A673 (cell line): ENCODE data around the gene DEFB124. TPM values are rescaled to one million over a fixed set of nuclear protein-coding genes. Genes with fewer than 3 reads are reported as not detected.
"Not testable (repeated sequence)": the region's sequence is repeated elsewhere in the genome, so short reads cannot be mapped to it uniquely, and the experiment has no call there.

Source experiments
- BruUV-seq: library from RNA; stranded (reverse); fragments of 400-500 nt; replicated peaks from 2 replicates; lab custom pipeline; 2021; lab: Mats Ljungman, UMichigan
- CTCF ChIA-PET: fragments of 300-600 bp; sonication (Branson Sonifier 250); formaldehyde crosslinking; loops from one replicate; lab custom pipeline; 2022; ENCODE audit warnings: antibody characterized with exemption; lab: Charles Lee
- POLR2A ChIA-PET: fragments of 300-600 bp; sonication (Branson Sonifier 250); formaldehyde crosslinking; loops from one replicate; lab custom pipeline; 2022; ENCODE audit warnings: antibody characterized with exemption; ENCODE audit not compliant: low non-redundant PET; lab: Charles Lee
- DNase-seq: peaks from one replicate; pipeline ENCODE4 v3.0.0-alpha.2; 2015; ENCODE audit warnings: low spot score
- H3K27ac ChIP-seq: fragments of 200-600 bp; sonication (generic); 2 replicates; pipeline ENCODE4 v1.5.1; 2016; ENCODE audit warnings: mixed run types, low read depth, mild to moderate bottlenecking, mixed read lengths, antibody characterized with exemption, low read length; ENCODE audit not compliant: poor library complexity, severe bottlenecking
- H3K27me3 ChIP-seq: fragments of 200-600 bp; sonication (generic); replicated peaks from 2 replicates; pipeline ENCODE4 v1.6.1; 2017; ENCODE audit warnings: mixed run types, low read depth, mild to moderate bottlenecking, mixed read lengths, antibody characterized with exemption, low read length; ENCODE audit not compliant: insufficient read depth, poor library complexity
- H3K36me3 ChIP-seq: fragments of 200-600 bp; sonication (generic); 2 replicates; pipeline ENCODE4 v1.6.1; 2016; ENCODE audit warnings: mixed run types, mild to moderate bottlenecking, mixed read lengths, antibody characterized with exemption, low read length; ENCODE audit not compliant: insufficient read depth, poor library complexity, severe bottlenecking
- H3K4me1 ChIP-seq: fragments of 200-600 bp; sonication (generic); 2 replicates; pipeline ENCODE4 v1.6.1; 2017; ENCODE audit warnings: mixed run types, mild to moderate bottlenecking, mixed read lengths, antibody characterized with exemption, low read length; ENCODE audit not compliant: insufficient read depth, poor library complexity, severe bottlenecking
- H3K4me3 ChIP-seq: fragments of 200-600 bp; sonication (generic); 2 replicates; pipeline ENCODE4 v1.5.1; 2016; ENCODE audit warnings: low read depth, mixed run types, mild to moderate bottlenecking, mixed read lengths, low read length; ENCODE audit not compliant: poor library complexity, severe bottlenecking
- H3K9me3 ChIP-seq: fragments of 200-600 bp; sonication (generic); 2 replicates; pipeline ENCODE4 v1.6.1; 2016; ENCODE audit warnings: mixed run types, low read depth, mild to moderate bottlenecking, mixed read lengths, antibody characterized with exemption, low read length; ENCODE audit not compliant: poor library complexity, severe bottlenecking
- CTCF ChIP-seq: fragments of 300-800, 200-600 bp; sonication (generic); conservative IDR thresholded peaks from 2 replicates; pipeline ENCODE4 v1.5.1; 2017; ENCODE audit warnings: low read depth, mild to moderate bottlenecking, antibody characterized with exemption, low read length, moderate library complexity, mixed read lengths
- EZH2 ChIP-seq: fragments of 200-600 bp; sonication (generic); IDR thresholded peaks from 2 replicates; pipeline ENCODE4 v1.6.1; 2017; ENCODE audit warnings: borderline replicate concordance, low read depth, mild to moderate bottlenecking, mixed read lengths, antibody characterized with exemption, low read length; ENCODE audit not compliant: poor library complexity, severe bottlenecking
- intact Hi-C: fragments of 100-400 bp; cut with micrococcal nuclease; formaldehyde crosslinking; loops from one replicate; pipeline ENCODE4 v1.10.0; 2022; ENCODE audit not compliant: unreplicated experiment
- total RNA-seq: library from RNA; stranded (reverse); gene quantifications from 2 replicates; pipeline ENCODE4 v1.2.3, GENCODE V29; 2021

The DEFB124 gene
- total RNA-seq, 1 experiment from 2014 or later: not detected

DNA sequence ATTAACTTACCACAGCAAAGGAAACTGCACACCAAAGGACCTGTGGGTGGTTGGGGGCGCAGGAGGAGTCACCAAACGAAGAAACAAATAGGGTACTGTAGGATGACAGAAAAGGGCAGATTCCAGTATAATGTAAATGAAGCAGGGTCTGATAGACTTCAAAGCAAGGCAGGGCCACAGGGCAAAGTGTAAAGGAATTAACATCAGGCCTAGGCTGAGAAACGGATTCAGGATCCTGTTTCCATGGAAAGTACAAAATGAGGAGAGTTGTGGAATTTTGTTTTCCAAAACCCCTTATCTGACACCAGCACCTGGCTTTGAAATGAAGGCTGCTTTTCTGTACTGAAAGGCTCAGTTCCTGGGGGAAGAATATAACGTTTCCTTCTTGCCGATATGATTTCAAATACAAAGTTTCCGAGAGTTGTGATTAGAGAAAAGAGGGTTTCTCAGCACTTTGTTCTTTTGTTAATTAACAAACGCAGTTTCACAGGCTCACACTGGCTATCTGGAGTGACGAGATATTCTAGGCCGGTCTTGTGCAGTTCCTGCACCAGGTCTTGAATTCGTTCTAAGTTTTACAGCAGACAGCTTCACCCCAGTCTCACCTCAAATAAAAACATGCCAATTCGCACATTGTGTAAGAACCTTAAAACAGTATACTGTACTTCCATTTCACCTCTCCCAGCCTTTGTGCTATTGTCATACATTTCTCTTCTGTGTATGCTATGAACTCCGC is 28.7 kb downstream of the DEFB124 start:
- TF ChIP-seq EZH2 (no peak), CTCF (no peak)
- Histone ChIP-seq H3K9me3 (no peaks in the 10 kb centered on the region), H3K4me1 (no peaks in the 10 kb centered on the region), H3K27ac (no peak overlapping the region), H3K4me3 (no peak overlapping the region), H3K36me3 (no peaks in the 10 kb centered on the region), H3K27me3 (peaks cover 1% of the 10 kb centered on the region)
- no peak for DNase-seq
- intact Hi-C loops: no loop called here
- ChIA-PET POLR2A (no interaction called here), CTCF (no interaction called here)
- no TSS peak for BruUV-seq

- H3K4me1 ChIP-seq: no peaks in the 10 kb centered on the region
- H3K9me3 ChIP-seq: no peaks in the 10 kb centered on the region
- BruUV-seq: no TSS peak
- H3K27ac ChIP-seq: no peak within 1 kb of the TSS
- CTCF ChIA-PET: interaction anchor here (0.6 kb wide), 1 partner anchor 9 kb away, joined by 7 read pairs; no protein-coding TSS in a partner anchor
- intact Hi-C loops: no loop called here
- H3K27me3 ChIP-seq: peaks cover 11% of the 10 kb centered on the region
- DNase-seq: no peak
- no peaks in the 10 kb centered on the region for H3K36me3 ChIP-seq
- POLR2A ChIA-PET: no interaction called here
- no peak within 1 kb of the TSS for H3K4me3 ChIP-seq
- peak; percentile 56 for TF ChIP-seq CTCF
- no peak for TF ChIP-seq EZH2
Observed at GRCh38 chr20:31440012-31440659, 34.8 kb downstream of the DEFB124 start, which contains the start of gene DEFB123. TSS of gene DEFB123 (plus strand) at chr20:31440632. CDS start at chr20:31440699, 67 bp downstream.

DNA sequence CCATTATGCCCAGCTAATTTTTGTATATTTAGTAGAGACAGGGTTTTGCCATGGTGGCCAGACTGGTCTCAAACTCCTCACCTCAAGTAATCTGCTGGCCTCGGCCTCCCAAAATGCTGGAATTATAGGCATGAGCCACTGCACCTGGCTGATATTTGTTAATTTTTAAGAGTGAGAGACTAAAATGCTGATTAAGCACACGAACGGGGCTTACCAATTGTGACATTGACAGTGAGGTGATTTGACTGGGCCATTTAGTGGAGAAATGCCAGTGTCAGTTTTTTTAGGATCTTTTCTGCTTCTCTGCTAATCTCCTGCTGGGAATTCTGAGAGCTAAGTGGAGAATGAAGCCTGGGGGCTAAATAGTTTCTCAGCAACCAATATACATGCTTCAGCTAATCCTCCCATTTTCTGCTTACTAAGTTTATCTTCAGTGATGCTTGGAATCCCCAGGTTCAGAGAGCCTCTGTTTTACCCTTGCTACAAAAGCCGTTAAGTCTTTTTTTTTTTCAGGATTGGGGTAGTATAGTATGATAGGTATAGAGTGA is 44.3 kb downstream of the DEFB124 start:
- Histone ChIP-seq H3K4me1 (no peaks in the 10 kb centered on the region), H3K27ac (no peak overlapping the region), H3K36me3 (no peaks in the 10 kb centered on the region), H3K27me3 (peaks cover 21% of the 10 kb centered on the region), H3K9me3 (no peaks in the 10 kb centered on the region), H3K4me3 (no peak overlapping the region)
- TF ChIP-seq EZH2 (no peak), CTCF (no peak)
- BruUV-seq: no TSS peak
- CTCF ChIA-PET: interaction anchor here (0.7 kb wide), 1 partner anchor 142 kb away, joined by 3 read pairs; no protein-coding TSS in a partner anchor
- DNase-seq: peak; percentile 20
- POLR2A ChIA-PET: no interaction called here
- intact Hi-C loops: no loop called here

DNA sequence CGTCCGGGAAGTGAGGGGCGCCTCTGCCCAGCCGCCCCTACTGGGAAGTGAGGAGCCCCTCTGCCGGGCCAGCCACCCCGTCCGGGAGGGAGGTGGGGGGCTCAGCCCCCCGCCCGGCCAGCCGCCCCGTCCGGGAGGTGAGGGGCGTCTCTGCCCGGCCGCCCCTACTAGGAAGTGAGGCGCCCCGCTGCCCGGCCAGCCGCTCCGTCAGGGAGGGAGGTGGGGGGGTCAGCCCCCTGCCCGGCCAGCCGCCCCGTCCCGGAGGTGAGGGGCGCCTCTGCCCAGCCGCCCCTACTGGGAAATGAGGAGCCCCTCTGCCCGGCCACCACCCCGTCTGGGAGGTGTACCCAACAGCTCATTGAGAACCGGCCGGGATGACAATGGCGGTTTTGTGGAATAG is 47.4 kb downstream of the DEFB124 start:
- H3K9me3 ChIP-seq, H3K36me3 ChIP-seq, POLR2A ChIA-PET, CTCF ChIA-PET, H3K4me1 ChIP-seq, H3K27ac ChIP-seq, BruUV-seq, H3K4me3 ChIP-seq, DNase-seq, intact Hi-C loops: not testable (repeated sequence)
- peaks cover 34% of the 10 kb centered on the region for H3K27me3 ChIP-seq

DNA sequence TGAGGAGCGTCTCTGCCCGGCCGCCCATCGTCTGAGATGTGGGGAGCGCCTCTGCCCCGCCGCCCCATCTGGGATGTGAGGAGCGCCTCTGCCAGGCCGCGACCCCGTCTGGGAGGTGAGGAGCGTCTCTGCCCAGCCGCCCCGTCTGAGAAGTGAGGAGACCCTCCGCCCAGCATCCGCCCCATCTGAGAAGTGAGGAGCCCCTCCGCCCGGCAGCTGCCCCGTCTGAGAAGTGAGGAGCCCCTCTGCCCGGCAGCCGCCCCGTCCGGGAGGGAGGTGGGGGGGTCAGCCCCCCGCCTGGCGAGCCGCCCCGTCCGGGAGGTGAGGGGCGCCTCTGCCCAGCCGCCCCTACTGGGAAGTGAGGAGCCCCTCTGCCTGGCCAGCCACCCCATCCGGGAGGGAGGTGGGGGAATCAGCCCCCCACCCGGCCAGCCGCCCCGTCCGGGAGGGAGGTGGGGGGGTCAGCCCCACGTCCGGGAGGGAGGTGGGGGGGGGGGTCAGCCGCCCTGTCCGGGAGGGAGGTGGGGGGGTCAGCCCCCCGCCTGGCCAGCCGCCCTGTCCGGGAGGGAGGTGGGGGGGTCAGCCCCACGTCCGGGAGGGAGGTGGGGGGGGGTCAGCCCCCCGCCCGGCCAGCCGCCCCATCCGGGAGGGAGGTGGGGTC is 47.9 kb downstream of the DEFB124 start:
- POLR2A ChIA-PET, H3K4me3 ChIP-seq, H3K27ac ChIP-seq, intact Hi-C loops, BruUV-seq, H3K36me3 ChIP-seq, H3K4me1 ChIP-seq, H3K9me3 ChIP-seq, DNase-seq, CTCF ChIA-PET: not testable (repeated sequence)
- peaks cover 35% of the 10 kb centered on the region for H3K27me3 ChIP-seq
